ENCODE measurements around the gene MRPS22. TPM values are rescaled to one million over a fixed set of nuclear protein-coding genes. Genes with fewer than 3 reads are reported as not detected.

Gene MRPS22
- total RNA-seq, 1 donor from 2014 or later, result 38.1 TPM

DNA sequence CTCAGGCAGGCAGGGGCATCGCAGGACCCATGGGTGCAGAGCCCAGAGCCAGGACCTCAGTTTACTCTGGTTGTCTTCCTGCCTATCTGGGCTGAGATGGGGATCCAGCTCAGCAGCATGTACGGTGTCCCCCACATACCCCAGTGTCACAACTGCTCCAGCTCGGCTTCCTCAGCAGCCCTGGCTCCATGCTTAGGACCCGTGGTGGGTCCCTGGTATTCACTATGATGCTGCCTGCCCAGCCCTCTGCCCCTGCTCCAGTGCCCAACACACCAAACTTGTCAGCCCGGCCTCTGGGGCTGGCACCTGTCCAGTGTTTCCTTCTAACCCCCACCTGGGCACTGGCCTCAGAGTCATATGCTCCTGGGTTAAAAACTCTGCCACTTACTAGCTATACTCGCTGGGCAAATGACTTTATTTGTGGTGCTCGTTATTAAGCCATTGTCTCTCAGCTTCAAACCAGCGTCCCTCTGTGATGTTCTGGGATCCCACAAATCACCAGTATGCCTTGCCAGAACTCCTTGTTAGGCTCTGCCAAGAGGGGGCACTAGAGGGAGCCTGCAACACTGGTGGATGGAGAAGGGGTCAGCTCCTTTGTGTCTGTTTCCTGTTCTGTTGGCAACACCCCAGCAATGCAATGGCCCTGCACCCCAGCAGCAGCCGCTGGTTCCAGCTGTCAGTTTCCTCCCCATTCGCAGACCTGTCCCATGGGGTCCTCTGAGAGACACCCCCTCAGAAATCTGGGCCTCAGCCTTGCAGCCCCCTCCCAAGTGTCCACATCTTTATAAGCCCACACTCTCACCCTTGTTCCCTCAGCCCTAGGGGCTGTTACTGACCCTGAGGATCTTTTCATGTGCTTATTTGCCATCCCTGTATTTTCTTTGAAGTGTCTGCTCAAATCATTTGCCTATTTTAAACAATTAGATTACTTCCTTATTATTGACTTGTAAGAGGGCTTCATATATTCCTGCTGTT lies 24.1 kb upstream of the MRPS22 start:
- DNase-seq (ENCODE audit: low spot score), result peak; percentile 51
- Mint-ChIP-seq H3K36me3 (ENCODE audit: low read depth, unreplicated experiment) (peaks cover 3% of the 10 kb centered on the region), H3K9me3 (ENCODE audit: unreplicated experiment) (no peaks in the 10 kb centered on the region), H3K4me3 (ENCODE audit: unreplicated experiment) (no peak overlapping the region), H3K27ac (ENCODE audit: unreplicated experiment) (peak overlapping the region; percentile 5), H3K4me1 (ENCODE audit: unreplicated experiment) (no peaks in the 10 kb centered on the region), H3K27me3 (ENCODE audit: unreplicated experiment) (peaks cover 6% of the 10 kb centered on the region)
- TF ChIP-seq, protein P1, sequence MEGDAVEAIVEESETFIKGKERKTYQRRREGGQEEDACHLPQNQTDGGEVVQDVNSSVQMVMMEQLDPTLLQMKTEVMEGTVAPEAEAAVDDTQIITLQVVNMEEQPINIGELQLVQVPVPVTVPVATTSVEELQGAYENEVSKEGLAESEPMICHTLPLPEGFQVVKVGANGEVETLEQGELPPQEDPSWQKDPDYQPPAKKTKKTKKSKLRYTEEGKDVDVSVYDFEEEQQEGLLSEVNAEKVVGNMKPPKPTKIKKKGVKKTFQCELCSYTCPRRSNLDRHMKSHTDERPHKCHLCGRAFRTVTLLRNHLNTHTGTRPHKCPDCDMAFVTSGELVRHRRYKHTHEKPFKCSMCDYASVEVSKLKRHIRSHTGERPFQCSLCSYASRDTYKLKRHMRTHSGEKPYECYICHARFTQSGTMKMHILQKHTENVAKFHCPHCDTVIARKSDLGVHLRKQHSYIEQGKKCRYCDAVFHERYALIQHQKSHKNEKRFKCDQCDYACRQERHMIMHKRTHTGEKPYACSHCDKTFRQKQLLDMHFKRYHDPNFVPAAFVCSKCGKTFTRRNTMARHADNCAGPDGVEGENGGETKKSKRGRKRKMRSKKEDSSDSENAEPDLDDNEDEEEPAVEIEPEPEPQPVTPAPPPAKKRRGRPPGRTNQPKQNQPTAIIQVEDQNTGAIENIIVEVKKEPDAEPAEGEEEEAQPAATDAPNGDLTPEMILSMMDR (IDR thresholded peaks at IDR 0.05; ENCODE audit: unreplicated experiment), result peak; percentile 32

- Mint-ChIP-seq H3K36me3 (ENCODE audit: low read depth, unreplicated experiment) (peaks cover 6% of the 10 kb centered on the region), H3K4me1 (ENCODE audit: unreplicated experiment) (no peaks in the 10 kb centered on the region), H3K27ac (ENCODE audit: unreplicated experiment) (no peak overlapping the region), H3K9me3 (ENCODE audit: unreplicated experiment) (no peaks in the 10 kb centered on the region), H3K4me3 (ENCODE audit: unreplicated experiment) (no peak overlapping the region), H3K27me3 (ENCODE audit: unreplicated experiment) (peaks cover 5% of the 10 kb centered on the region)
- no peak for DNase-seq (ENCODE audit: low spot score)
- TF ChIP-seq, protein P1 (IDR thresholded peaks at IDR 0.05; ENCODE audit: unreplicated experiment), result no peak
Observed at GRCh38 chr3:139320551-139321309, 23.1 kb upstream of the MRPS22 start.

DNA sequence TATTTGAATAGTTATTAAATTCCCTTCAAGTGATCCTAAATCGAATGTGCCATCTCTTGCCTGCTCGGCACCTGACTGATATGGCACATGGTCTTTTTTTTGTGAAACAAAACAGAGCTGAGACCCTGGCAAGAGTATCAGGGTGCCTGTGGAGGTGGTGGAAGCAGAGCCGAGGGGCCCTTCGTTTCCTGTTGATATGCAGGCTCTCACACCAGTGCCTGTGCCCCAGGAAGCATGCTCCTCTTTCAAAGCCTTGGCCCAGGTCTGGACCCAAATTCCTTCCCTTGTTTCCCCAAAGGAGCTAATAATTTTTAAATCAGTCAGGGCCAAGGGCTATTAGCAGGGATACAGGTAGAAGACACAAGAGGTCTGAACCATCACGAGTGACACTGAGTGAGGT lies 21.5 kb upstream of the MRPS22 start:
- H3K4me3 Mint-ChIP-seq (ENCODE audit: unreplicated experiment), result no peak overlapping the region
- H3K9me3 Mint-ChIP-seq (ENCODE audit: unreplicated experiment), result no peaks in the 10 kb centered on the region
- H3K27me3 Mint-ChIP-seq (ENCODE audit: unreplicated experiment), result peaks cover 2% of the 10 kb centered on the region
- H3K4me1 Mint-ChIP-seq (ENCODE audit: unreplicated experiment), result no peaks in the 10 kb centered on the region
- no peak overlapping the region for H3K27ac Mint-ChIP-seq (ENCODE audit: unreplicated experiment)
- peaks cover 6% of the 10 kb centered on the region for H3K36me3 Mint-ChIP-seq (ENCODE audit: low read depth, unreplicated experiment)
- TF ChIP-seq, protein P1 (IDR thresholded peaks at IDR 0.05; ENCODE audit: unreplicated experiment), result no peak
- no peak for DNase-seq (ENCODE audit: low spot score)

DNA sequence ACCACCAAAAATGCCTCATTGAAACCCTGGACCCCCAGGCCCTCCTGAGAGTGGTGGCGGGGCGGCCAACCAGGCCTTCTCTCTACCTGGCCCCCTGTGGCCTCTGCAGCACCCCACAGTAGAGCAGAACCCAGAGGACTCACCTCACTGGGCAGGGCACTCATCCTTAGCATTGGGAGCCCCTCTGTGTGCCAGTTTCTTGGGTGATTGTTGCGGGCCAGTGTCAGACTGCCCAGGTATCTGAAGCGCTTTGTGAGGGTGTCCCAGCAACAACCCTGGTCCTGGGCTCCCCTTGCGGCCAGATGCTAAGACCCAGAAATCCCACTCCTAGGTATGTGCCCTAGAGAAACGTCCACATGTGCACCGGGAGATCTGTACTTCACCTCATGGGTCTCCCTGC lies 20.7 kb upstream of the MRPS22 start:
- Mint-ChIP-seq H3K36me3 (ENCODE audit: low read depth, unreplicated experiment) (peaks cover 6% of the 10 kb centered on the region), H3K9me3 (ENCODE audit: unreplicated experiment) (no peaks in the 10 kb centered on the region), H3K27ac (ENCODE audit: unreplicated experiment) (no peak overlapping the region), H3K27me3 (ENCODE audit: unreplicated experiment) (peaks cover 2% of the 10 kb centered on the region), H3K4me1 (ENCODE audit: unreplicated experiment) (peaks cover 4% of the 10 kb centered on the region), H3K4me3 (ENCODE audit: unreplicated experiment) (no peak overlapping the region)
- TF ChIP-seq, protein P1 (IDR thresholded peaks at IDR 0.05; ENCODE audit: unreplicated experiment), result no peak
- no peak for DNase-seq (ENCODE audit: low spot score)
